Aorta (tissue), 5 donors: ENCODE results near the gene PUM1. TPM values are rescaled to one million over a fixed set of nuclear protein-coding genes. Genes with fewer than 3 reads are reported as not detected.
A peak's percentile ranks its signal among the peaks of the same experiment; 100 is the strongest.

Source experiments
- ATAC-seq: fragments of 200-7000 bp; cut with Tn5 transposase; one replicate; pipeline ENCODE4 v1.9.1; 2022; ENCODE audit warnings: moderate library complexity; ENCODE audit not compliant: low FRiP score
- DNase-seq, 2 donors: peaks; one replicate each; pipeline ENCODE4 v3.0.0-alpha.2; 2020
- H3K27ac ChIP-seq, 2 donors: one replicate each; pipeline ENCODE4 v1.5.1; 2013; ENCODE audit warnings: low read length in 2 of 2, mild to moderate bottlenecking in 2 of 2, moderate library complexity in 2 of 2, control low read depth in 1 of 2, inconsistent platforms in 1 of 2, low read depth in 1 of 2
- H3K27me3 ChIP-seq, 2 donors: one replicate each; pipeline ENCODE4 v1.6.1; 2013; ENCODE audit warnings: control low read depth in 1 of 2, low read length in 1 of 2, mild to moderate bottlenecking in 1 of 2, moderate library complexity in 1 of 2; ENCODE audit not compliant: insufficient read depth in 2 of 2, control insufficient read depth in 1 of 2
- H3K36me3 ChIP-seq, 2 donors: one replicate each; pipeline ENCODE4 v1.6.1; 2013; ENCODE audit warnings: control low read depth in 1 of 2, low read length in 1 of 2, mild to moderate bottlenecking in 1 of 2; ENCODE audit not compliant: insufficient read depth in 2 of 2, control insufficient read depth in 1 of 2
- H3K4me1 ChIP-seq, 2 donors: one replicate each; pipeline ENCODE4 v1.6.1; 2013; ENCODE audit warnings: low read length in 2 of 2, control low read depth in 1 of 2, mild to moderate bottlenecking in 1 of 2, moderate library complexity in 1 of 2; ENCODE audit not compliant: insufficient read depth in 2 of 2, control insufficient read depth in 1 of 2
- H3K4me3 ChIP-seq, 2 donors: one replicate each; pipeline ENCODE4 v1.5.1; 2013; ENCODE audit warnings: low read length in 2 of 2, control low read depth in 1 of 2, mild to moderate bottlenecking in 1 of 2
- H3K9me3 ChIP-seq: one replicate; pipeline ENCODE4 v1.6.1; 2013; ENCODE audit warnings: mild to moderate bottlenecking, low read length; ENCODE audit not compliant: control insufficient read depth
- whole genome bisulfite sequencing, 2 donors: extraction: QIAGEN DNeasy Blood & Tissue Kit; methylation state at CpG; one replicate each; pipeline ENCODE4 v1.1.7; 2013; 5-methylcytosine and 5-hydroxymethylcytosine counted together
- intact Hi-C, 2 donors: fragments of 100-400 bp; cut with DNase I; formaldehyde crosslinking; loops; one replicate each; pipeline versions ENCODE4 v1.14.2 to v1.15.0; 2022
- polyA plus RNA-seq, 2 donors: library from polyadenylated mRNA; stranded (reverse); fragments of 200-250 nt; gene quantifications; one replicate each; pipeline ENCODE4 v1.2.3, GENCODE V29; 2013
- total RNA-seq, 2 donors: library from RNA; stranded (reverse); fragmentation: NEBNext Ultra II Directional; extraction: Animal tissue kit (Norgen Biotek cat#: 25700); gene quantifications; one replicate each; pipeline ENCODE4 v1.2.1, GENCODE V29; 2021
- donor health status: healthy with polysubstance abuse.
- donor health status: Bipolar disorder and iron deficiency.
- donor health status: DM: no; HTN: no; CAD: no.
- donor health status: DM: no; HTN: no; CAD: no.
- donor health status: DM: yes; HTN: yes; CAD: no.

PUM1 gene
- total and polyA plus RNA-seq, 4 donors = 13.1 to 120 (median 63.2) TPM

DNA sequence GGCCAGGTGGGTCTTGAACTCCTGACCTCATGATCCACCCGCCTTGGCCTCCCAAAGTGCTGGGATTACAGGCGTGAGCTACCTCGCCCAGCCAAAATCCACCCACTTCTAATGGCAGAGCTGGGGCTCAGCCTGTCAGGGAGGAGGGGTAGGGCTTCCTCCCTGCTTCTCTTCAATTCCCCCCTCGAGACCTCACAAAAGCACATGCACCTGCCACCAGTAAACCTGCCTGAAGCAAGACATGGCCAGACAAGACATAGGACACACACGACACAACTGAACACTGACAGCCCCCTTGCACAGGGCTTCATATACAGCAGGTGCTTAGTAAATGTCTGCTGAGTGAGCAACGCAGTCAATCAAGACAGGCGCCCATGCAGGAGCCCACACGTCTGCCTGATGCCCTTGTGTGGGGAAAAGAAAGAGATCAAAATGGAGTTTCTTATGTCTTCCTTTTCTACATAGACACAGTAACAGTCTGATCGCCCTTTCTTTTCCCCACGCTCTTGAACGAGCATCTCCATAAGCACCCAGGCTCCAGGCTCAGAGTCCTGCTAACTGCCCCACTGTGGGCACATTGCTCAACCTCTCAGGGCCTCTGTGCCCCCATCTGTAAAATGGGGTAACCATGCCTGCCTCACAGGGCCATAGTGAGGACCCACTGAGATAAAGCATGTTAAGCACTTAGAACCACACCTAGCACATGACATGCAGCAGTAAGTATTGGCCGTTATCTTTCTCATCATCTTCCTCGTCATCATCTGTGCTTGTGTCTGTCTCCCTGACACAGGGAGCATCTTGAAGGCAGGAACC lies 165.7 kb downstream of the PUM1 start:
- Histone ChIP-seq H3K36me3 (no peaks in the 10 kb centered on the region), H3K4me1 (peaks cover 0 to 3% of the 10 kb centered on the region in 2 donors), H3K9me3 (no peaks in the 10 kb centered on the region), H3K27ac (no peak overlapping the region), H3K4me3 (no peak overlapping the region), H3K27me3 (no peaks in the 10 kb centered on the region)
- intact Hi-C loops = no loop called here
- ATAC-seq (no peak), DNase-seq (peak in 1 of 2 donors; percentile 14)
- WGBS, 2 donors = 77 to 83% methylated on average over 13 of the region's 13 CpGs

DNA sequence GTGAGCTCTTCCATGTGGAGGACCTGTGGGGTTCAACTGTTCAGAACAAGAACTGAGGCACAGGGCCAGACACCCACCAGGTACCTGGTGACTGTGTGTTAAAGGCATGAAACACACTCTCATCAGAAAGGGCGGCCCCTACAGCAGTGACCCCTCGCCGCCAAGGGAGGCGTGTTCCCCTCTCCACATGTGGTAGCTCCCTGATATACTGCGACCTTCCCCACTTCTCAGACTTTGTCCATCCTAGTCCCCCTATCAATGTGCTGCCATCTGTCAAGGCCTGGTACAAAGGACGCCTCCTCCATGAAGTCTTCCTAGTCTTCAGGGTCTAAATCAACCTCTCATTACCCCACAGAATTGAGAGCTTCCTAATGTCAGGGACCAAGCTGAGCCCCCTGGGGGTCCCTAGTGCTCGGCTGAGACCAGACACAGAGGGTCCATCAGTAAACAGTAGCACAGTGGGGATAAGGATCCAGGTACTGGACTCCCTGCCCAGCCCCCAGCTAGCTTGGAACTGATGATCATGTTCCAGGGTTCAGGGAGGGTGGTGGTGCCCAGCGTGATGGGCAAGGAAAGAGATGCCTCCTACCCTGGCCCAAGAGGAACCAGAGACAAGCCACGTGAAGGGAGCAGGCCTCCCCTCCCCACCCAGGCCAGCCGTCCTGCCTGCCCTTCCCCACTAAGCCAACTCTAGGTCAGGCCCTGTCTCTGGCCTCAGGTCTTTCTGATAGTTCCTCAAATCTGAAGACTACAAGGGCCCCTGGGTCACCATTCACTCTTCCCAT lies 167.3 kb downstream of the PUM1 start:
- no peak overlapping the region for H3K4me3 ChIP-seq
- H3K27me3 ChIP-seq = no peaks in the 10 kb centered on the region
- H3K4me1 ChIP-seq = peaks cover 0 to 3% of the 10 kb centered on the region in 2 donors
- no peak overlapping the region for H3K27ac ChIP-seq
- H3K36me3 ChIP-seq = no peaks in the 10 kb centered on the region
- ATAC-seq (no peak), DNase-seq (peak in 1 of 2 donors; percentile 52)
- 94% methylated on average over 10 of the region's 10 CpGs for WGBS, 2 donors
- H3K9me3 ChIP-seq = no peaks in the 10 kb centered on the region
- intact Hi-C loops = no loop called here

DNA sequence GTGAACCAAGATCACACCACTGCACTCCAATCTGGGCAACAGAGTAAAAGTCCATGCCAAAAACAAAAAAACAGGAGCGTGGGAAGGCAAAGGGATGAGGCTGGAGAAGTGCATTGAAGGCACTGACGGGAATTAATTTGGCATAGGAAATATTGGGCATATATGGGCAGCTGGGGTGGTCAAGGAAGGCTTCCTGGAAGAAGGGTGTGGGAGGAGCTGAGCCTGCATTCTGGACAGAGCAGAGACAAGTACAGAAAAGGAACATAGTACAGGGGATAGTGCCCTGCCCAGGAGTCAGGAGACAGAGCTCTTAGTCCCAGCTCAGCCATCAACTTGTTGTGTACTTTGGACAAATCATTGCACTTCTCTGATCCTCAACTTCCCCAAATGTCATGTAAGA lies 168.6 kb downstream of the PUM1 start:
- Histone ChIP-seq H3K9me3 (no peaks in the 10 kb centered on the region), H3K36me3 (no peaks in the 10 kb centered on the region), H3K4me1 (peaks cover 0 to 1% of the 10 kb centered on the region in 2 donors), H3K27ac (no peak overlapping the region), H3K27me3 (no peaks in the 10 kb centered on the region), H3K4me3 (no peak overlapping the region)
- whole genome bisulfite sequencing, 2 donors = 56 to 73% methylated on average over 2 of the region's 2 CpGs
- DNase-seq = no peak
- intact Hi-C loops = no loop called here
- ATAC-seq = no peak

DNA sequence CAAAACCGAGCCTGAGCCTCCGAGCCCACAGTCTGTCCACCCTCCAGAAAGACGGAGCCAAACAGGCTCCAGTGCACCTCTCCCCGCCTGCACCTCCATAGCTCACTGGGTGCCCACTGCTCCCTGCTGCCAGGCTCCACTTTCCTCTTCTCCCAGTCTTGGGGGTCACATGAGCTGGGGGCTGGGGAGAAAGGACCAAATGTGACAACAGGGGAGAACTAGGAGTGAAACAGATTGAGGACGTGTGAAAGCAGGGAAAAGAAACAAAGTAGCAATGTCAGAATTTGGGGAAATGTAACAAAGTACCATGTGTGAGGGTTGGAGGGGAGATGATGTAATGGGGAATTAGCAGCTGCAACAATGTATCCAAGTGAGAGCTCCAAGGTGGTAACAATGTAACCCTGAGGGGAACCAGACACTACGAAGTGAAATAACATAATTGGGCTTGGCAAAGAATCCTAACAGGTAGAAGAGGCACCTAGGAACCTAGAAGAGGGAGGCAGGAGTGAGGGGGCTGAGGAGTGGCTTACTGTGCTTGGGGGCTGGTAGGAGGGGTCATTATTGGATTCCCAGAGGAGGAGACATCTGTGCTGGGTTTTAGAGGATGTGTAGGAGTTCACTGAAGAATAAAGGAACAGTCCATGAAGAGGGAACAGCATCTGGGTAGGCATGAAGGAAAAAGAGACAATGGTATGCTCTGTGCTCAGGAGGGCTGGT lies 169.4 kb downstream of the PUM1 start:
- 20 to 23% methylated on average over 6 of the region's 6 CpGs for WGBS, 2 donors
- Histone ChIP-seq H3K4me1 (no peaks in the 10 kb centered on the region), H3K27me3 (no peaks in the 10 kb centered on the region), H3K9me3 (no peaks in the 10 kb centered on the region), H3K4me3 (no peak overlapping the region), H3K36me3 (no peaks in the 10 kb centered on the region), H3K27ac (no peak overlapping the region)
- ATAC-seq (no peak), DNase-seq (no peak)
- intact Hi-C loops = no loop called here

DNA sequence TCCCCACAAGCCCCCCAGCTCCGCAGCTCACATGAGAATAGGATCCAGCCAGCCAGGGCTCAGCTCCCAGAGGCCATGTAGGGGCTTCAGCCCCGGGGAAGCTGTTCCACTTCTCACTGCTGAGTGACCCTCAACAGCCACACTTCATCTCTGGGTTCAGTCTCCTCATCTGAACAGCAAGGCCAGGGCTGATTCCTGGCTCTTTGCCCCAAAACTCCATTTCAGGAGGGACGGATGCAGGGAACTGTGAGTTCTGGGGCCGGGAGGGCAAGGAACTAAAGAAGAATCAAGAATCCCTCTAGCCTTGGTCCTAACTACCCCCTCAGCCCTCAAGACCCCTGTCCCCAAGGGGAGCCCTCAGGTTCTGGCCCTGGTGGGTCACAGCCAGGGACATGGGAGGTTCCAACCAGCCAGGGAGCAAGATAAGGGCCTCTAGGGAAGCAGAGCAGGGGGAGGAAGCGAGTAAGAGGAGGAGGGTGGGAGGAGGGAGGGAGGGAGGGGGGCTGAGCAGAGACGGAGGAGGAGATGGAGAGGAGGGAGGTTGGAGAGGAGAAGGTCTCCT lies 170.1 kb downstream of the PUM1 start:
- DNase-seq (no peak), ATAC-seq (no peak)
- WGBS, 2 donors = 27 to 31% methylated on average over 6 of the region's 6 CpGs
- H3K4me3 ChIP-seq = no peak overlapping the region
- no peaks in the 10 kb centered on the region for H3K27me3 ChIP-seq
- H3K27ac ChIP-seq = no peak overlapping the region
- intact Hi-C loops = no loop called here
- no peaks in the 10 kb centered on the region for H3K36me3 ChIP-seq
- no peaks in the 10 kb centered on the region for H3K9me3 ChIP-seq
- H3K4me1 ChIP-seq = no peaks in the 10 kb centered on the region

DNA sequence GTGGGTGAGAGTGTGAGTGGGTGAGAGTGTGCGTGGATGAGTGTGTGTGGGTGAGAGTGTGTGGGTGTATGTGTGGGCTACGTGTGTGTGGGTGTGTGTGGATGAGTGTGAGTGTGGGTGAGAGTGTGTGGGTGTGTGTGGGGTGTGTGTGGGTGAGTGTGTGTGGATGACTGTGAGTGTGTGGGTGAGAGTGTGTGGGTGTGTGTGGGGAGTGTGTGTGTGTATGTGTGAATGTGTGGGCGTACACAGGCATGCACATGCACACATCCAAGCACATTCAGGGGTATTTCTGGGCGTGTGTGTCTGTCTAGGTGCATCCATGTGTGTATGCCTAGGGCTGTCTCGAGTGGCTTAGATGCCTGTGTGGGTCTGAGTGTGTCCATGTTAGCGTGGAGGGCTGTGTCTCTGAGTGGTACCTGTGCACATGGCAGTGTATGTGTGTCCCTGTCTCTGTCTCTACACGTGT lies 171.0 kb downstream of the PUM1 start:
- H3K36me3 ChIP-seq = no peaks in the 10 kb centered on the region
- H3K27me3 ChIP-seq = no peaks in the 10 kb centered on the region
- no peak overlapping the region for H3K27ac ChIP-seq
- intact Hi-C loops = no loop called here
- no peak overlapping the region for H3K4me3 ChIP-seq
- no peaks in the 10 kb centered on the region for H3K9me3 ChIP-seq
- ATAC-seq (no peak), DNase-seq (no peak)
- 64 to 68% methylated on average over 7 of the region's 7 CpGs for WGBS, 2 donors
- H3K4me1 ChIP-seq = no peaks in the 10 kb centered on the region

DNA sequence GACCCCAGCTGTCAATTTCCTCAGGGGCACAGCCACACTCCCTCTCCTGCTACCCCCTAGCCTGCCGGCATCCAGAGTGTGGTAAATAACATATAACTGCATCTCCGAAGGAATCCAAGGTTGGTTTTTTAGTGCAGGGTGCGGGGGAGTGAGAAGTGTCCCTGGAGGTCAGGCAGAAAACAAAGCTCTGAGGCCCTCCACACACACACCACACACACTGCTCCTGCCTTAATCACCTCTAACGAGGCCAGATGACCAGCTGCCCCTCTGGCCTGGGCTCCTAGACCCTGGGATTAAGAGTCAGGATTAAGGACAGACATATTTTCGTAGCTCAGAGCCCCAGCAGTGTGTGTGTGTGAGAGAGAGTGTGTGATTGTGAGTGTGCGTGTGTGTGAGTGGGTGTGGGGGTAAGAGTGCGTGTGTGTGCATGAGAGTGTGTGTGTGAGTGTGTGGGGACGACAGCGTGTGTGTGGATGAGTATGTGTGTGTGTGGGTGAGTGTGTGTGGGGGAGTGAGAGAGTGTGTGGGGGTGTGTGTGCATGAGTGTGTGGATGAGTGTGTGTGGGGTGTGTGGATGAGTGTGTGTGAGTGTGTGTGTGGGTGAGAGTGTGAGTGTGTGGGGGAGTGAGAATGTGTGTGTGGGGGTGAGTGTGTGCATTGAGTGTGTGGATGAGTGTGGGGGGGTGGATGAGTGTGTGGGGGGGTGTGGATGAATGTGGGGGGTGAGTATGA lies 171.6 kb downstream of the PUM1 start:
- H3K4me1 ChIP-seq = no peaks in the 10 kb centered on the region
- H3K27ac ChIP-seq = no peak overlapping the region
- no peak overlapping the region for H3K4me3 ChIP-seq
- ATAC-seq (no peak), DNase-seq (no peak)
- no peaks in the 10 kb centered on the region for H3K36me3 ChIP-seq
- H3K9me3 ChIP-seq = no peaks in the 10 kb centered on the region
- WGBS, 2 donors = 76 to 77% methylated on average over 9 of the region's 9 CpGs
- H3K27me3 ChIP-seq = no peaks in the 10 kb centered on the region
- intact Hi-C loops = no loop called here

DNA sequence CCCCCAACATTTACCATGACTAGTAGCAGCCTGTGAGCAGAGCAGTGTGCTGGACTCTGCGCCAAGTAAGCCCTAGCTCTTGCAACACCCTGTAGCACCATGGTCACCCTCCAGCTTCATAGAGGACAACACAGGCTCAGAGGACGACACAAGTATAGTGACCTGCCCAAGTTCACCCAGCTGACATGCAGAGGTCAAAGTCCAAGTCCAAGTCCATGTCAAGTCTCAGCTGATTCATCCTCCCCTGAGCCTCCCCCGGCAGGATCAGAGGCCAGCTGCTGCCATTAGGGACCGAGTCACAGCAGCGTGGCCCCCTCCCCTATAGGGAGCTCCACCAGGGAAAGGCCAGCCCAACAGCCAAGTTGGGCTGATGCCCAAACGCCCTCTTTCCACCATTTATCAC lies 172.8 kb downstream of the PUM1 start:
- Histone ChIP-seq H3K27me3 (no peaks in the 10 kb centered on the region), H3K36me3 (no peaks in the 10 kb centered on the region), H3K27ac (no peak overlapping the region), H3K4me3 (no peak overlapping the region), H3K4me1 (no peaks in the 10 kb centered on the region), H3K9me3 (no peaks in the 10 kb centered on the region)
- 77 to 82% methylated on average over 6 of the region's 6 CpGs for WGBS, 2 donors
- DNase-seq (no peak), ATAC-seq (no peak)
- intact Hi-C loops = no loop called here
